Measurements from ENCODE around the gene CGNL1.
A peak's percentile ranks its signal among the peaks of the same experiment; 100 is the strongest.

Gene CGNL1

DNA sequence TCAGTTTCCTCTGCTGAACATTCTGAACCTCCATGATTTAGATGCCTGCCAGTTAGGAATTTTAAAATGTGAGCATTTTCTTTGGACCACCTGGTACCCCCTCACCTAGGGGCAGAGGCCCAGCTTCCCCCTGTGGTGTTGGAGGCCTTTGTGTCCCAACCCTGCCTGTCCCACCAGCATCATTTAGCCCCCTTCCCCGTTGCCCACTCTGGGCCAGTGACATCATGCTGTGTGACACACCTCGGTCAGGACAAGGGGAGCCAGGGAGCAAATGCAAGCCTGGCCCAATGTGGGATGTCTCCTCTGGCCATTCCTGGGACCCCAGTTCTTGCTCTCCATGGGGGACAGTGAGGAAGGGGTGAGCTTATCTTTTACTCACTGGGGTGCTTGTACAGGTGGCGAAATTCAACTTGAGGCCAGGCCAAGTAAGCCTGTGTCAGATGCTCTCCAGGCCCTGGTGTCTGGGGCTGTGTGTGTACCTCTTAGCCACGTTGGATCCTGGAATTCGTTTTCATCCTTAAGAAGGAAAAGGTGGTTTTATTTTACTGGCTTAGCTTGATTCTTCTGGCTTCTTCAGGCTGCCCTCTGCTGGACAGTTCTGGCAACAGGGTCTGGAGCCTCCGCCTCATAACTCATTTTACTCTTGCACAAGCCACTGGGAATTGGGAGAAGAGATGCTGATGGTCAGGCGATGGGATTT is 165.7 kb downstream of the CGNL1 start:
- H2AFZ ChIP-seq (ENCODE audit: low read length): no peak overlapping the region
- no peak for TF ChIP-seq EZH2 (optimal IDR thresholded peaks at IDR 0.05; ENCODE audit: low read depth, low read length)
- TF ChIP-seq, protein P1, sequence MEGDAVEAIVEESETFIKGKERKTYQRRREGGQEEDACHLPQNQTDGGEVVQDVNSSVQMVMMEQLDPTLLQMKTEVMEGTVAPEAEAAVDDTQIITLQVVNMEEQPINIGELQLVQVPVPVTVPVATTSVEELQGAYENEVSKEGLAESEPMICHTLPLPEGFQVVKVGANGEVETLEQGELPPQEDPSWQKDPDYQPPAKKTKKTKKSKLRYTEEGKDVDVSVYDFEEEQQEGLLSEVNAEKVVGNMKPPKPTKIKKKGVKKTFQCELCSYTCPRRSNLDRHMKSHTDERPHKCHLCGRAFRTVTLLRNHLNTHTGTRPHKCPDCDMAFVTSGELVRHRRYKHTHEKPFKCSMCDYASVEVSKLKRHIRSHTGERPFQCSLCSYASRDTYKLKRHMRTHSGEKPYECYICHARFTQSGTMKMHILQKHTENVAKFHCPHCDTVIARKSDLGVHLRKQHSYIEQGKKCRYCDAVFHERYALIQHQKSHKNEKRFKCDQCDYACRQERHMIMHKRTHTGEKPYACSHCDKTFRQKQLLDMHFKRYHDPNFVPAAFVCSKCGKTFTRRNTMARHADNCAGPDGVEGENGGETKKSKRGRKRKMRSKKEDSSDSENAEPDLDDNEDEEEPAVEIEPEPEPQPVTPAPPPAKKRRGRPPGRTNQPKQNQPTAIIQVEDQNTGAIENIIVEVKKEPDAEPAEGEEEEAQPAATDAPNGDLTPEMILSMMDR (IDR thresholded peaks at IDR 0.05; ENCODE audit: low read length): peak; percentile 80
- no peaks in the 10 kb centered on the region for H3K36me3 ChIP-seq (replicated peaks; ENCODE audit: insufficient read depth, low read length)
- no peak overlapping the region for H3K9ac ChIP-seq (ENCODE audit: low read length)
- no peak overlapping the region for H3K4me2 ChIP-seq (ENCODE audit: low read depth, low read length)
- DNase-seq: no peak
- H3F3A ChIP-seq (ENCODE audit: insufficient read depth, low read length): no peaks in the 10 kb centered on the region
- H4K20me1 ChIP-seq (ENCODE audit: insufficient read depth, low read length): no peaks in the 10 kb centered on the region
- H3K4me3 ChIP-seq (ENCODE audit: low read length): no peak overlapping the region
- no peaks in the 10 kb centered on the region for H3K27me3 ChIP-seq (replicated peaks; ENCODE audit: insufficient read depth, low read length)
- no peak overlapping the region for H3K27ac ChIP-seq (ENCODE audit: low read length)
- H3K4me1 ChIP-seq (ENCODE audit: low read length): no peaks in the 10 kb centered on the region
- no peaks in the 10 kb centered on the region for H3K9me3 ChIP-seq (replicated peaks; ENCODE audit: insufficient read depth, low read length)
- H3K9me2 ChIP-seq (replicated peaks; ENCODE audit: insufficient read depth, low read length): no peaks in the 10 kb centered on the region
- H3K79me2 ChIP-seq (ENCODE audit: low read length): no peaks in the 10 kb centered on the region

DNA sequence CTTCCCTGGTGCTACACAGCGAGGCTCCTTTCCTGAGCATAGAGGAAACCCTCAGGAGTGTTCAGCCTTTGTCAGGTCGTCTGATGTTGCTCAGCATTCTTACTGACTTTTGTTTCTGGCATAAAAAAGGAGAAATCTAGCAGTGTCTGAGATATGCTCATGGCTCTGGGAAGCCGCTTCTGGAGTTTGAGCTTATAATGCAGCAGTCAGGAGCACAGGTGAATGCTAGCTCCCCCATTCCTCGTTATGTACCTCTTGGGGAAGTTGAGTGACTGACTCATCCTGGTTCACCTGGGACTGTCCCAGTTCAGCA is 166.2 kb downstream of the CGNL1 start:
- H3K9me2 ChIP-seq (replicated peaks; ENCODE audit: insufficient read depth, low read length): no peaks in the 10 kb centered on the region
- H3K79me2 ChIP-seq (ENCODE audit: low read length): no peaks in the 10 kb centered on the region
- no peaks in the 10 kb centered on the region for H4K20me1 ChIP-seq (ENCODE audit: insufficient read depth, low read length)
- H3K4me3 ChIP-seq (ENCODE audit: low read length): no peak overlapping the region
- H3K4me1 ChIP-seq (ENCODE audit: low read length): no peaks in the 10 kb centered on the region
- H3K27me3 ChIP-seq (replicated peaks; ENCODE audit: insufficient read depth, low read length): no peaks in the 10 kb centered on the region
- no peak for DNase-seq
- TF ChIP-seq, protein P1 (IDR thresholded peaks at IDR 0.05; ENCODE audit: low read length): 0 out of 2 replicates have a peak, but pooled peaks have one; percentile 12
- TF ChIP-seq EZH2phosphoT487 (IDR thresholded peaks at IDR 0.05; ENCODE audit: low read length): no peak
- no peaks in the 10 kb centered on the region for H3F3A ChIP-seq (ENCODE audit: insufficient read depth, low read length)
- no peak overlapping the region for H3K4me2 ChIP-seq (ENCODE audit: low read depth, low read length)
- no peak overlapping the region for H3K27ac ChIP-seq (ENCODE audit: low read length)
- H2AFZ ChIP-seq (ENCODE audit: low read length): no peak overlapping the region
- no peaks in the 10 kb centered on the region for H3K36me3 ChIP-seq (replicated peaks; ENCODE audit: insufficient read depth, low read length)
- H3K9ac ChIP-seq (ENCODE audit: low read length): no peak overlapping the region
- no peaks in the 10 kb centered on the region for H3K9me3 ChIP-seq (replicated peaks; ENCODE audit: insufficient read depth, low read length)

DNA sequence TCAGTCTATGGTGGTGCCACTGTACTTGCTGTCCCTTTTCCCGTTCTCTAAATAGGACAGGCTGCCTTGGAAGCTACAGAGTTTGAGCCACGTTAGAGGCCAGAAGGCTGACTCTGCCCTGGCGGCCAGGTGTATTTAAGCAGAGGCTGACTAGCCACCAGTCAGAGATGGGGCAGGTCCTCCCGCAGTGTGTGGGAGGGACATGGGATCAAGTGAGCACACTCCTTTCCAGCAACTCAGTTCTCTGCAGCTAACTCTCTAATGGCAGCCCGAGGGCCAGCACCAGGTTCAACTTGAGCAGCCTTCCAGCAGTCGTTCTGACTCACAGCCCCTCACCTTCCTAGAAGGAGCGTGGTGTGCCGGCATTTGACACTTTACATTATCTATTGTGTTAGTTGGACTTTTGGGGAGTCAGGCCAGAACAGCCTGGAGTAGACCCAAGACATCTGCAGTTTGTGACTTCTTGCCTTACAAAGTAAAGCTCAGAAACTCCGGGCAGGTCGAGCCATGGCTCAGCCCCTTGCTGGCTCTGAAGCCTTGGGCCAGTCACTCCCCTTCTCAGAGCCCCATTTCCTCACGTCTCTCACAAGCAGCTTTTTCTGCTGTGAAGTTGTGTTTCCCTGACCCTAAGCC is 168.7 kb downstream of the CGNL1 start:
- H3K4me3 ChIP-seq (ENCODE audit: low read length): no peak overlapping the region
- H3K27me3 ChIP-seq (replicated peaks; ENCODE audit: insufficient read depth, low read length): no peaks in the 10 kb centered on the region
- no peak overlapping the region for H3K4me2 ChIP-seq (ENCODE audit: low read depth, low read length)
- H3K9ac ChIP-seq (ENCODE audit: low read length): no peak overlapping the region
- no peak overlapping the region for H3K27ac ChIP-seq (ENCODE audit: low read length)
- H3K9me2 ChIP-seq (replicated peaks; ENCODE audit: insufficient read depth, low read length): no peaks in the 10 kb centered on the region
- no peaks in the 10 kb centered on the region for H3K36me3 ChIP-seq (replicated peaks; ENCODE audit: insufficient read depth, low read length)
- H3K9me3 ChIP-seq (replicated peaks; ENCODE audit: insufficient read depth, low read length): no peaks in the 10 kb centered on the region
- H3K79me2 ChIP-seq (ENCODE audit: low read length): no peaks in the 10 kb centered on the region
- H4K20me1 ChIP-seq (ENCODE audit: insufficient read depth, low read length): no peaks in the 10 kb centered on the region
- DNase-seq: no peak
- TF ChIP-seq EZH2phosphoT487 (IDR thresholded peaks at IDR 0.05; ENCODE audit: low read length): no peak
- no peak for TF ChIP-seq EZH2 (optimal IDR thresholded peaks at IDR 0.05; ENCODE audit: low read depth, low read length)
- TF ChIP-seq, protein P1 (IDR thresholded peaks at IDR 0.05; ENCODE audit: low read length): no peak
- no peaks in the 10 kb centered on the region for H3F3A ChIP-seq (ENCODE audit: insufficient read depth, low read length)
- no peaks in the 10 kb centered on the region for H3K4me1 ChIP-seq (ENCODE audit: low read length)
- H2AFZ ChIP-seq (ENCODE audit: low read length): no peak overlapping the region
